Measurements from ENCODE around the gene FYB1.

DNA sequence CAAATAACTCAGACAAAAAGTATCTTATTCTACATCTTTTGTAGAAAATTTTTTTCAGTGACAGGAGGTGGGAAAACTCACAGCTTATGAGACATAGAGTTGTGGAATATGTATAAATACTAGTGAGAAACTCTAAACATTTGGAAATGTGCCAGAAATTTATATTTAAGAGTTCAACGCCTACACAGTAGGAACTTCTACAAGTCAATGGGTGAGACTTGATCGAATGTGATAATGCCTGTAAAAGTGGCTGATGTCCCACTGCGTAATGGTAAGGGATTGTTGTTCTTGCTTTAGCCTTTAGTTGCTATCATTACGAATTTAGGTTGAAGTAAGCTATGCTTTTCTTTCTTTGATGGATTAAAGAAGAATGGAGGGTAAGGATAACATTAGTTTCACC is 105.2 kb downstream of the FYB1 start:
- TF ChIP-seq FOSL1 (IDR thresholded peaks at IDR 0.05; ENCODE audit: low read depth) (no peak), TCF7L2 (IDR thresholded peaks at IDR 0.05; ENCODE audit: borderline replicate concordance, extremely low read depth, insufficient read depth, insufficient read length) (no peak), SP1 (IDR thresholded peaks at IDR 0.05; ENCODE audit: low read depth) (no peak), CEBPB (IDR thresholded peaks at IDR 0.05; ENCODE audit: low read depth) (no peak), EZH2phosphoT487 (IDR thresholded peaks at IDR 0.05; ENCODE audit: borderline replicate concordance) (no peak), JUND (IDR thresholded peaks at IDR 0.05) (no peak)
- TF ChIP-seq, protein P1, sequence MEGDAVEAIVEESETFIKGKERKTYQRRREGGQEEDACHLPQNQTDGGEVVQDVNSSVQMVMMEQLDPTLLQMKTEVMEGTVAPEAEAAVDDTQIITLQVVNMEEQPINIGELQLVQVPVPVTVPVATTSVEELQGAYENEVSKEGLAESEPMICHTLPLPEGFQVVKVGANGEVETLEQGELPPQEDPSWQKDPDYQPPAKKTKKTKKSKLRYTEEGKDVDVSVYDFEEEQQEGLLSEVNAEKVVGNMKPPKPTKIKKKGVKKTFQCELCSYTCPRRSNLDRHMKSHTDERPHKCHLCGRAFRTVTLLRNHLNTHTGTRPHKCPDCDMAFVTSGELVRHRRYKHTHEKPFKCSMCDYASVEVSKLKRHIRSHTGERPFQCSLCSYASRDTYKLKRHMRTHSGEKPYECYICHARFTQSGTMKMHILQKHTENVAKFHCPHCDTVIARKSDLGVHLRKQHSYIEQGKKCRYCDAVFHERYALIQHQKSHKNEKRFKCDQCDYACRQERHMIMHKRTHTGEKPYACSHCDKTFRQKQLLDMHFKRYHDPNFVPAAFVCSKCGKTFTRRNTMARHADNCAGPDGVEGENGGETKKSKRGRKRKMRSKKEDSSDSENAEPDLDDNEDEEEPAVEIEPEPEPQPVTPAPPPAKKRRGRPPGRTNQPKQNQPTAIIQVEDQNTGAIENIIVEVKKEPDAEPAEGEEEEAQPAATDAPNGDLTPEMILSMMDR (IDR thresholded peaks at IDR 0.05 in 2 of 3, conservative IDR thresholded peaks at IDR 0.05 in 1 of 3; ENCODE audit: borderline replicate concordance in 1 of 3, insufficient read depth in 1 of 3, low read depth in 2 of 3, low read length in 2 of 3), result no peak
- TF ChIP-seq, protein P2, sequence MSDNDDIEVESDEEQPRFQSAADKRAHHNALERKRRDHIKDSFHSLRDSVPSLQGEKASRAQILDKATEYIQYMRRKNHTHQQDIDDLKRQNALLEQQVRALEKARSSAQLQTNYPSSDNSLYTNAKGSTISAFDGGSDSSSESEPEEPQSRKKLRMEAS (IDR thresholded peaks at IDR 0.05), result no peak

Measured in HCT116 (cell line).